EH (cell line): Measurements from ENCODE around the gene CNDP1.

Source experiments
- DNase-seq: peaks from one replicate; pipeline ENCODE4 v3.0.0-alpha.2; 2015; ENCODE audit warnings: low read depth

The CNDP1 gene

DNA sequence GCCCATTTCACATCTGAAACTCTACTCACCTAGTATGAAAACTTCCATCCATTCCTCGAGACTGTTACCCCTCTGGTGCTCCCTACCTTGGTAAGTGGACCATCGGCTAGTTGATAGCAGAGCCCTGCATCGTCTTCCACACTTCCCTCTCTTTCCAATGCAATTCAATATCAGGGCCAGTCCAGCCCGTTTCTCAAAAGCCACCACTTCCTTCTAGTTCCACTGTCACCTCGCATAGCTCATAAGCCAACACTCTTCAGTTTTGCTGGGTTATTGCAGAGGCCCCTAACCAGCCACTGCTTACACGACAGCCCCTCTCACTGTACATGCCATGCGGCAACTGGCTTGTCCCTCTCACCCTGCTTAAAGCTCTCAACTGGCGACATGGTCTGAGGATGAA lies 53.1 kb downstream of the CNDP1 start:
- DNase-seq: no peak

DNA sequence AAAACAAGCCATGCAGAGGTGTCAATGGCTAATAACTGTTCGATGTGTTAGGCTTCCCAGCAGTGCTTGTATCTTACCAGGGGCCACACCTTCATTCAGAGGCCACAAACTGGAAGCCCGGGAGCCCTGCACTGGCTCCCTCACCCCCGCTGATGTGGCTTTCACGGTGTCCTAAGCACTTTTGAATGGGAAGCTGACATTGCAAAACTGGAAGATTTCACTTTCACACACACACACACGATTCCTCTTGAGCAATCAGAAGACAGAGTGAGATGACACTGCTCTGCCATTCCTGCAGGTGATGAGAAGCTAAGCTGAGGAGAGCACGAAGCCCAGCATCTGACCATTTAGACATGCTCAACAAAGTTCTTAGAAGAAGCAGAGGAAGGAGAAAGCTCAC lies 54.7 kb downstream of the CNDP1 start:
- no peak for DNase-seq

DNA sequence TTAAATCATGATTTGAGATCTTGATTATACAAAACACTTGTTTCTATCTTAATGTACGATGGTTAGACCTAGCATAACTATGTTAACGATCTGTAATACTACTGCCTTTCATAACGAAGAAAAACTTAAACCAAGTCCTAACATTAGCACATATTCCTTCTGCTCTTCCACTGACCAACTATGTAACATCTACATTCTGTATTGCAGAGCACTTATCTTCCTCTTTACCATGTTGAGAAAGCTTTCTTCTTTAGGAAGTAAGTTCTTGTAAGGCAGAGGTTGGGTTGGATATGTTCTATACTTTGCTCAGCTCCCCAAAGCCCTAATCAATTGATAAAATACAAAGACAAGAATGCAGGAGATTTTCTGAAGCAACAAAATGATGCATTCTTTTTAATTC lies 55.5 kb downstream of the CNDP1 start:
- DNase-seq: no peak

DNA sequence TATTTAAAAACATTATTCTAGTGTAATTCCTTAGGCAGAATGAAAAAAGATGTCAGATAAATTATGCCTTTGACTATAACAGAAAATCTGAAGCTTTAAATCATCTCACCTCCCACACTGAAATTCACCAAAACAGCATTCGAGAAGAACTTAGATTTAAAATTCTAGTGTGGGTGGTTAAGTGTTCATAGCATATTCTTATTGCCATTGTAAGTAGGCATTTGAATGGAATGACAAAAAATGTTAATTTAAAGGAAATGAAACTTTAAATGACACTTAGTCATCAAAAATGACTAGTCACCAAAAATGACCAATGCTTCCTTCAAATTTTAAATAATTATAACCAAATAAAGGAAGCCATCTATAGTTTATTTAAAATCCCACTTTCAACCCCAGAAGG lies 56.4 kb downstream of the CNDP1 start:
- no peak for DNase-seq

DNA sequence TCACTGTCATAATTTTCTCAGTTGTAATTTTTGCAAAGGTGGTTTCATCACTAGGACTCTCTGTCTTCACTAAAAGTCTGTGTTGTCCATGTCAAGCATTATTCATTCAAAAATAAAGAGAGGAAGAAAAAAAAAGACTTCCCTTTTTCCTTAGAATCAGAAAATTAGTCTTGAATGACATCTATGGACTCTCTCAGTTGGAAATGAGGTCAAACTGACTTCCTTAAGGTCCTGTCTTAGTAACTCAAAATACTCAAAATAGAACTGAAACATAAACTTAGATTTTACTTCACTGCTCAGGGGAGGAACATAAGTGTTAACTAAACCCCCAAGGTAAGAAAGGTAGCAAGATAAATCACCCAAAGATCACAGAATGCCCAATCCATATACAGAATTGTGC lies 61.1 kb downstream of the CNDP1 start:
- DNase-seq: no peak

DNA sequence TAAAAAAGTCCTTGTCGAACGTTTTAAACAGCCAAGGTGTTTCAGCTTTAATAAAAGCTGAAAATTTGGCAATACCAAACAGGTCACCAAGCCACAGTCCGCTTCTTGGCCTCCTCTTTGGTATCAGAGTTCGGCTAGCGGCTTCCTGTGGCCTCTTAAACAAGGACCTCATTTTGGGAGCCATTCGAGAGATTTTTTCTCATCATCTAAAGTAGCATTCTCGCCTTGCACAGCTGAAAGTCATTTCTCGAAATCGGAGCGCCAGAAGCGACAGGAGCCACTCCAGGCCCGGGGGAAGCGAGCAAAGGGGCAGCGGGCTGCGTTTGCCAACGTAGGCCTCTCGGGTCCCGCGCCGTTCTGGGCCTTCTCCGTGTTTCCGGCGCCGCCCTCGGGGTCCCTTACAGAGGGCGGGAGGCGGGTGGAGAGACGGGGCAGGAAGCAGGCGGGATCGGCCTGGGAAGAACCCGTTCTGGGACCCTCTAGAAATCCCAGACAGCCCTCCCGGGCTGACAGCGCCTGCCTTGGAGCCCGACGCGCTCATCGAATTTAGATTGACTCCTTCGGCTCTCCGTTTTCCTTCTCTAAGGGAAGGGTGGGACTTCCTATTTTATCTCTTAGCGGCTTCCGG lies 62.8 kb downstream of the CNDP1 start:
- peak; percentile 76 for DNase-seq

DNA sequence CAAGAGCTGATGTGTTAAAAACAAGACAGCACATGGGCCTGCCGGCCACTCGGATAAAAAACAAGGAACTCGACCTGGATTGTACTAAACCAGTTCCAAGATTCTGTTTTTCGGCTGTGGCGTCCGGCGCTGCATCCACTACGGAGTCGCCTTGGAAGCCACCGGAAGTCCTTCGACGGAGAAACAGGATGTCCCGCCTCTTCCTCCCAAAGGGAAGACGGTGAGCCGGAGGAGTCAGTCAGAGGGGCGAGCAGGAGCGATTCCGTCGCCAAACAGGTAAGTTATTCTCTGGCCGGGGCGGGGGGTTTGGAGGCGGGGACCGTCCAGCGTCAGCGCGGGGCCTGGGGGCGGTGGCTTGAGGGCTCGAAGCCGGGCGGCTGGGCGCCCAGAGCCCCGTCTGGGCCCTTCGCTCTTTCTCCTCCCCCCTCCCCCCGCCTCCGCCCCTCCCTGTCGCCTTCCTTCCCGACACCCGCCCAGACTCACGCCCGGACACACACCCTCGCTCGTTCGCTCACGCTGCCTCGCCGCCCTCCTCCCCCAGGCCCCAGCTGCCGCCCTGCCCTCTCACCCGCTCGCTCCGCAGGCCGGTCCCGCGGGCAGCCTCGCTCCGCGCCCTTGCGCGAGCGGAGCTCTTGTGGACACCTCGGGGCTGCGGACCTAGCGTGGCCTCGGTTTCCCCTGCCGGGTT lies 63.5 kb downstream of the CNDP1 start, which contains the start of gene ZNF407:
Gene ZNF407 (plus strand): TSS at position 209 of the 688 bp plus-strand sequence. CDS start 33,150 bp downstream, outside the sequence.
- DNase-seq: peak; percentile 92

DNA sequence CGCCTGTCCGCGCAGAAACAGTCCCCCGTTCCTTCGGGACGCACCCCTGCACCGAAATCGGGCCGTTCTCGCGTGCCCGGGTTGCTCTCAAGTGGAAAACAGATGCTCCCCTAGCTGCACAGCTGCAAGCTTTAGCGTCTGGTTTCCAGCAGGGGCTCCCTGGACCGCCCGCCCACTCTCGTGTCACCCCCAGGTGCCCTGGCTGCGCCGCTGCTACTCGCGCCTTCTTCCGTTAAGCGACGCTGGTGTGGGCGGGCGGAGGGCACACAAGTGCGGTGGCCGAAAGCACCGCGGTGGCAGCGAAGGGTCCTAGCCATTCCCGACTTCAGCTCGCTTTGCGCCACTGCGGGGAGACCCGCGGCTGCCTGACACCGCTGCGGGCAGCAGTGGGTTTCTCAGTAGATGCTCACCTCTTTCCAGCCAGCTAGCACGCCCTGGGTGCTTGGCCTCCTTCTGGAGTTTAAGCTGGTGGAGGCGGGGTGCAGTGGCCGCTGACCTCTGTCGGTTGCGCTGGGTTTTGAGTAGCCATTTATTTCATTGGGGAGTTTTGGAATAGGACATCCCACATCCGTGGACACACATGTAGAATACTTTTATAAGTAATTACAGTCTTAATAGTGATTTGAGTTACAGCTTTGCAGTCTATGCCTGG lies 64.2 kb downstream of the CNDP1 start:
- DNase-seq: peak; percentile 53

DNA sequence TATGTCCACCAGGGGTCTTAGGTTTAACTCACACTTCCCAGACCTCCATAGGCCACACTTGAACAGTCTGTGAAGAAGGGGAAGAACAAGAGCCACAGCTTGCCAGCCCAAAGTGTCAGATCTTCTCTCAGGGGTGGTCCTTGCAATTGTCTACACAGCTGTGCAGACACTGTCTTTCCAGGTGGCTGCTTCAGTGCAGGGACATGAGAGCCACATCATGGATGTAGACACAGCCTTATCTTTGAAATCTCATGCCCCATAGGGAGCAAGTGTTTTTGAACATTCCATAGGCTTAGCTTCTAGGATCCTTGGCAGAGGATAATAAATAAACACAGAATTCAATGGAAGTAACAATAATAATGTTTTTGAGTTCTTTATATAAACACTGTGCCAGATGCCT lies 70.1 kb downstream of the CNDP1 start:
- no peak for DNase-seq

DNA sequence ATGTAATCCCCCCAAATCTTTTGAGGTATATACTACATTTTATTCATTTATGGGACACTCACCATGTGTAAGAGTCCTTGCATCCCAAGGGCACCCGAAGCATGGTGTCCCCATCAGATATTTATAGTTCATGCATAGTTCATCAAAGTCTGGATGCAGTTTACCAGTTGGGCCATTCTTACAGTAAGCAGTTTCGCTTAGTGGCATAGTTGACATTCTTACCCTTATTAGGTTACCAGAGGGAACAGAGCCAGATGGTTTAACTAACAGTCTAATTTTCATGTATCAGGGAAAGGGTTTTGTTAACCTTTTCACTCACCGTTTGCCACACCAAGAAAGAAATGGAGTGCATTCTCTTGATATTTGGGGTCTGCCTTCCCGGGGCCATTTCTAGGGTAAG lies 70.5 kb downstream of the CNDP1 start:
- peak; percentile 85 for DNase-seq

DNA sequence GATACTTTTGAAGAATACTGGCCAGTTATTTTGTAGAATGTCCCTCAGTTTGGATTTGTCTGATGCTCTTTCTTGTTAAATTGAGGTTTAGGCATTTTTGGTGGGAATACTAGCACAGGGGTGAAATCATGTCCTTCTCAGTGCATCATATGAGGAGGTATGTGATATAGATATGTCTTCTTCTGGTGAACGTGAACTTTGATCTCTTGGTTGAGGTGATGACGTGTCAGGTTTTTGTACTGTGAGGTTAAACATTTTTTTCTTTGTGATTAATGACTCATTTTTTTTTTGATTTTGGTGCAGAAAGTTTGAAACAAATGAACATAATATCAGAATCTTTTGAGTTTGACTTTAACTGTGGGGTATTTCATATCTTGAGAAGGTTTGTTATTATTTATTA lies 74.4 kb downstream of the CNDP1 start:
- DNase-seq: no peak

DNA sequence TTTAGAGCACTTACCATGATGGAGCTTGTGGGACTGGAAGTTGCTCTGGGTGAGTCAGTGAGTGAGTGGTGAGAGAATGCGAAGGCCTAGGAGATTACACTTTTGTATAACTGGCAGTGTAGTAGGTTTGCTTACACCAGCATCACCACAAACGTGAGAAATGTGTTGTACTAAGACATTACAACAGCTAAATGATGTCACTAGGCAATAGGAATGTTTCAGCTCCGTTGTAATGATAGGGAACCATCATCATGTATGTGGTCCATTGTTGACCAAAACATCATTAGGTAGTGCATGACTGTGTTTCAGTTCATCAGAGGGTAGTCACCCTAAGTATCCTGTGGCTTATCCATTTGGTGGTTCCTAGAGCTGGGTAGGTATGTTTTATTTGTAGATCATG lies 75.2 kb downstream of the CNDP1 start:
- peak; percentile 60 for DNase-seq

DNA sequence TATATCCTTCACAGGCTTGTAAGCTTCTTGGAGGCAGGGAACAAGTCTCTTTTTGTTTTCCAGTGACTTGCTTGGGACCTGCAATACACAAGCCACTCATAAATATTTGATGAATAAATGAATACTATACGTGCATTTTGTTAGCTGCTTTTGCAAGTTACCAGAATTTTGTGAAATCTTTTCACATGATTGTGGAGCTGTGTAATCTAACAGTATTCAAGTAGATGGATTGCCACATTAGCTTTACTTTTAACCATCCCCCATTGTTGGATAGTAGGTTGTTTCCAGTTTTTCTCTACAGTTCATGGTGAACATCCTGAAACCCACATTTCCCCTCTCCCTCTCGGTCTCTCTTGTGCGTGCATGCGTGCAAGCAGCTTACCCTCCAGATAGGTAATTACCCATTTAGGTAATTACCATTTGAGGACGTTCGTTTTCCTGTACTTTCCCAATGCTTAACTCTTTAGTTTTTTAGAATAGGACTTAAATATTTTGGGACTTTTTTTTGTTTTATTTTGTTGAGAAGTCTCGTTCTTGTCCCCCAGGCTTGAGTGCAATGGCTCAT lies 75.8 kb downstream of the CNDP1 start:
- no peak for DNase-seq

DNA sequence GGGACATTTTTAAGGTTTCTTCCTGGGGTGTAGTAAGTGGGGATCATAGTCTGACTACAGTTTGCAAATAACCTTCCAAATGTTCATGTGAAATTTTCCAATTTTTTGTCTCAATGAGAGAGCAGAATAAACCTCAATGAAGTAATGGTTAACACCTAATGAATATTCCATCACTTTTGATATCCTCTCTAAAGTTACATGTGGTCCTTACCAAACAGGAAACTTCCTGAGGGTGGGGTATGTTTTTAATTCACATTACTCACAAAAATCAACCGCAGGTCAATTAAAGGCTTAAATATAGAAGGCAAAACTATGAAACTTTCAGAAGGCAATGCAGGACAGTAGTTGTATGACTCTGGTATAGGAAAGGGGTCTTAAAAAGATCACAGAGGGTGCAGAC lies 76.6 kb downstream of the CNDP1 start:
- DNase-seq: peak; percentile 36

DNA sequence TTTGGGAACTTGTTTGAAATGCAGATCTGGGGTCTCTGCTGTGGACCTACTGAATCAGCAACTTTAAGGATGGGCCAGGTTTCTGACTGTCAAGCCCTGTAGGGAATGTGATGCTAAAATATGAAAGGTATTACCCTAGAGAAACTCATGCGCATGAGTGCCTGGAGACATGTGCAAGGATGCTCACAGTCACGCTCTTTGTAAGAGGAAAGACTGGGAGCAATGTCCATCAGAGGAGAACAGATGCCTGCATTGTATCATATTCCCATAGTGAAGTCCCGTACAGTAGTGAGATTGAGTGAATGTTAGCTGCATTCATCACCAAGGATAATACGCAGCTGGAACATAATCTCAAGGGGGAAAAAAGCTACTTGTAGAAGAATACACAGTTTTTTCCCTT lies 77.5 kb downstream of the CNDP1 start:
- DNase-seq: no peak

DNA sequence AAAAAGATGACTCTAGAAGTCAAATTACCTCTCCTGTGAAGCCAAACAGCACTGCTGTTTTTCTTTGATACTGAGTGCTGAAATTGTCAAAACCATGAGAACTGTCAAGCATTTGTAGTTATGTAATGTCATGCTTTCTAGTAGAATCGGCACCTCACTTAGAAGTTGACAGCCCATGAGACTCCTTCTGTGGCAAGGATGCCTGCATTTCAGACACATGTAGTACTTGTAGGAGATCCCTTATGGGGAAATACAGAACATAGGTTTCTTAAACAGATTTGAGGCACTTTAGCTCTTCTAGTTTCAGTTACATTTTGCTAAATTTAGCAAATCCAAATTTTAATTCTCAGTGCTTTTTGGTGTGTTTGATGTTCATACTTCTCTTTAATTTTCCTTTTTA lies 79.1 kb downstream of the CNDP1 start:
- no peak for DNase-seq

DNA sequence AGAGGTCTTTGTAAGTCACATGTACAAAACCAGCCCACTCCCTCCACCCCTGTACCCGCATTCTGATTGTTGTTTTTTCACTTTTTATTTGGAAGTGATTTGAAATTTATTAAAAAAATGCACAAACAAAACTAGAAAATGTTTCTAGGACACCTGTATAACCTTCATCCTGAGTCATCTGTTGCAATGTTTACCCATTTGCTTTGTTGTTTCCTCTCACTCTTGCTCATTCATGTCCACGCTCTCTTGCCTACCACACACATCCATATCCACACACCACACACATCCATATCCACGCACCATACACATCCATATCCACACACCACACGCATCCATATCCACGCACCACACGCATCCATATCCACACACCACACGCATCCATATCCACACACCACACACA lies 82.2 kb downstream of the CNDP1 start:
- DNase-seq: no peak

DNA sequence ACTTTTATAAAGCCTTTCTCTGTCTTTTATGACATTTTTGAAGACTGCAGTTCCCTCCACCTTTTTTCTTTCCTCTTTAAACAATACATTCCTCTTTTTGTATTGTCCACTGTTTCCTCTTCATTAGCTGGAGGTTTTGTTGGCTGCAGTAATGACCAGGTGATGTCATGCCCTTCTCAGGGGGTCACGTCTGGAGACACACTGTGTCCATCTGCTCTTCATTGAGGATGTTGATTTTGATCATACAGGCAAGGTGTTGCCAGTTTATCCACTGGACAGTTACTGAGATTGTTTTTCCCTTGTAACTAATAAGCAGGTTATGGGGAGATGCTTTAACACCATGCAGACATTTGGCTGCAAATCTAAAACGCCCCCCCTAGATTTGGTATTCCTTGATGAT lies 83.2 kb downstream of the CNDP1 start:
- DNase-seq: no peak

DNA sequence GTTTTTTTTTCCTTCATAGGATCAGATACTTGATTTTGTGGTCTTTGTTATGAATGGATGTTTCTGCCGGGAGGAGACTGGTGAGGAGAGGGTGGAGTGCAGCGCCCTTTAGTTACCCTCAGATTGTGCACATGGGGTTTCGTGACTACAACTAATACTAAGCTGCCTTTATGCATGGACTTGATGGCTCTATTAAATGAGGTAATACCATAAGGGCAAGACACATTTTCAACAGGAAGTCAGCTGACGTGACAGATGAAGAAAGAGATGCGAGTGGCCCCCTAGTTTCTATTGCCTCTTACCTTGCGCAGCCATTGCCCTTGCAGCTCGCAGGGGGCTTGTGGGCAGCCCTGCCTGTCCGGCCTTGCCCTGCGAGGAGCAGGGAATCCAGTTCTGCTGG lies 87.8 kb downstream of the CNDP1 start:
- no peak for DNase-seq

DNA sequence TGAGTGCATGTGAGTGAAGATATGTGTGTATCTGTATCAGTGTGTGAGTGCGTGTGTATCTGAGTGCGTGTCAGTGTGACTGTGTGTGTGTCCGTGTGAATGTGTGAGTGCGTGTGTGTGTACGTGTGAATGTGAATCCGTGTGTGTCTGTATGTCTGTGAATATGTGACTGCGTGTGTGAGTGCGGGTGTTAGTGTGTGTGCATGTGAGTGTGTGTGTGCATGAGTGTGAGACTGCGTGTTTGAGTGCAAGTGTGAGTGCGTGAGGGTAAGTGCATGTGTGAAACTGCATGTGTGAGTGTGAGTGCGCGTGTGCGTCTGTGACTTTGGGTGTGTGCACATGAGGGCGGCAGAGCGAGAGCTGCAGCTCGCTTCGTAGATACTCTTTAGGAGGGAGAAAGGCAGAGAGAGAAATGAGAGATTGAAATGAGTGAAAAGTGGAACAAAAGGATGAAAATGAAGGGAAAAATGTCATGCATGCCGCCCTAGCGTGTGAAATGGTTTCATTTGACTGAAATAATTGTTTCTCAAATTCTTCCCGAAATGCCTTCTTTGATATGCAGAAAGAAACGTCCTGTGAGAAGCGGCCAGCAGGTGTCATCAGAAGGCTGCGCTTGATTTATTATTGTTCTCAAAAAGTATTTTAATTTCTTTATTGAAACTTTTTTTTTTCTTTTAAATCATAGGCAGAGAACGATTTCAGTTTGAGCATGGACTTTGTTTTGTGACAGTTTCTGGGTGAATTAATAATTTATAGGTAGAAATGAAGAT lies 88.9 kb downstream of the CNDP1 start:
- DNase-seq: no peak

DNA sequence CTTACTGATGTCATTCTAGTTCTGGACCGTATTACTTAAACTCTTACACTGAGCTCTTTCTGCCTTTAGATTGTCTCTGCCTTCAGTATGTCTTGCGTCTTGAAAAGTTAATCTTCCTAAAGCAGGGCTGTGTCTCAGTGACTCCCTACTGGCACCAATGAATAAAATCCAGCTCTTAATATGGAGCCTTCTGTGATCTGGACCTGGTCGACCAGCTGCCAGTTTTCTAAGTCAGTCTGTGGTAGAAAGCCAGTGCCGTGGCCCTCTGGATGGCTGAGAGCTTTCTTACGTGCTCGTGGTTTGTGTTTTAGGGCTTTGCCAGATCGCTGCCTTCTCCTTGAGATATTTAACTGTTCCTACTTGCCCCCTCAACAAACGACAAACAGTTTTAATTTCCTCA lies 90.2 kb downstream of the CNDP1 start:
- DNase-seq: no peak

DNA sequence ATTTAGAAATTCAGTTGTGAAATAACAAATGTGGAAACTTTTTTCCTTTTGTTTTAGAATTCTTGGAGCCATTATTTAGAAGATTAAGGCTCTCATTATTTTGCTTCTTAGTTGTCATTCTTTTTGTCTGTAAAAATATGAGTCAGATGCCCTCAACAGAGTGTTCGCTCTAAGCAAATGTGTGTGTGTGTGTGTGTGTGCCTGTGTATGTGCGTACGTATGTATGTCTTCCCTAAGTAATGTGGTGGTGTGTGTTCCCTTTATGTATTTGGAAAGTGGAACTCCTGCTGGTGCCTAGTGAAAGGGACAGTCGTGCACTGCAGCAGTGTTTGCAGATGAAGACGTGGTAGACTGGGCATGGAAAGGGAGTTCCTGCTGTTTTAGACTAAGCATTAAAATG lies 90.9 kb downstream of the CNDP1 start:
- DNase-seq: no peak
